K562 (cell line): ENCODE measurements around the gene EMC8. TPM values are rescaled to one million over a fixed set of nuclear protein-coding genes. Genes with fewer than 3 reads are reported as not detected.
A peak's percentile ranks its signal among the peaks of the same experiment; 100 is the strongest.

Experiments
- ATAC-seq: fragments of 200-7000 bp; cut with Tn5 transposase; 3 replicates; pipeline ENCODE4 v1.9.1; 2020; ENCODE audit warnings: moderate library complexity
- BruUV-seq: library from RNA; stranded (reverse); fragments of 400-500 nt; replicated peaks from 2 replicates; lab custom pipeline; 2021; lab: Mats Ljungman, UMichigan
- CTCF ChIA-PET: fragments of 300-600 bp; formaldehyde crosslinking; extraction: SDS; loops from one replicate; lab custom pipeline; 2021; ENCODE audit warnings: low intra/inter-chr PET ratio; lab: Yijun Ruan, JAX
- POLR2A ChIA-PET: fragments of 300-600, 350-650 bp; sonication (Branson Sonifier 250); formaldehyde crosslinking; extraction: SDS; loops from one replicate; lab custom pipeline; 2021; ENCODE audit warnings: antibody characterized with exemption, inconsistent platforms; lab: Yijun Ruan, JAX
- DNase-seq, 4 experiments: peaks; one replicate each; pipeline versions ENCODE4 v3.0.0 to v3.0.0-alpha.2; 2011 to 2018; ENCODE audit warnings: low spot score in 3 of 4, mixed read lengths in 3 of 4; ENCODE audit errors: extremely low read depth in 1 of 4
- FAIRE-seq: peaks from 2 replicates; lab custom pipeline; 2011; peaks lifted over from hg19 to GRCh38; lab: Jason Lieb, UNC
- H2AFZ ChIP-seq: 2 replicates; pipeline ENCODE4 v1.6.0; 2011; ENCODE audit warnings: low read depth, low read length, control low read depth, inconsistent platforms
- H3K27ac ChIP-seq: fragments of 200-600 bp; 3 replicates; pipeline ENCODE4 v1.8.0; 2011; ENCODE audit warnings: low read depth, mild to moderate bottlenecking, control low read depth, inconsistent platforms, low read length, moderate library complexity, mixed read lengths; ENCODE audit errors: extremely low read depth
- H3K27me3 ChIP-seq, 2 experiments: fragments of 300-600 bp in 1 of 2; 2 replicates in 1 of 2; 3 replicates in 1 of 2; pipeline versions ENCODE4 v1.6.0 to v1.8.0; 2011; ENCODE audit warnings: inconsistent platforms in 2 of 2, low read length in 2 of 2, mild to moderate bottlenecking in 1 of 2, mixed read lengths in 1 of 2, moderate library complexity in 1 of 2; ENCODE audit not compliant: control insufficient read depth in 2 of 2, insufficient read depth in 2 of 2
- H3K36me3 ChIP-seq: fragments of 300-600 bp; 3 replicates; pipeline ENCODE4 v1.8.0; 2011; ENCODE audit warnings: mild to moderate bottlenecking, low read length, inconsistent platforms; ENCODE audit not compliant: control insufficient read depth, insufficient read depth
- H3K4me1 ChIP-seq, 2 experiments: fragments of 200-600 bp in 1 of 2; replicated peaks in 1 of 2; 2 replicates in 1 of 2; 3 replicates in 1 of 2; pipeline versions ENCODE4 v1.5.1 to v1.8.0; 2011; ENCODE audit warnings: inconsistent platforms in 2 of 2, low read length in 2 of 2, mild to moderate bottlenecking in 1 of 2, mixed read lengths in 1 of 2, moderate library complexity in 1 of 2; ENCODE audit not compliant: control insufficient read depth in 2 of 2, insufficient read depth in 2 of 2
- H3K4me2 ChIP-seq: 2 replicates; pipeline ENCODE4 v1.6.1; 2011; ENCODE audit warnings: low read length, control low read depth, inconsistent platforms, mixed read lengths; ENCODE audit not compliant: insufficient read depth
- H3K4me3 ChIP-seq: fragments of 200-600 bp; sonication (generic), shearing (Covaris generic); 2 replicates; pipeline ENCODE4 v1.5.1; 2016; ENCODE audit warnings: control low read depth, inconsistent platforms
- H3K79me2 ChIP-seq: fragments of 200-600 bp; 3 replicates; pipeline ENCODE4 v1.8.0; 2011; ENCODE audit warnings: low read length, inconsistent platforms; ENCODE audit not compliant: control insufficient read depth, insufficient read depth
- H3K9ac ChIP-seq, 2 experiments: 2 replicates each; pipeline versions ENCODE4 v1.6.0 to v1.6.1; 2011; ENCODE audit warnings: low read depth in 2 of 2, low read length in 2 of 2, control low read depth in 1 of 2, inconsistent platforms in 1 of 2, mild to moderate bottlenecking in 1 of 2, mixed read lengths in 1 of 2; ENCODE audit not compliant: insufficient read depth in 1 of 2
- H3K9me1 ChIP-seq: one replicate; pipeline ENCODE4 v1.6.0; 2011; ENCODE audit warnings: inconsistent platforms, mild to moderate bottlenecking, low read length, moderate library complexity; ENCODE audit not compliant: control insufficient read depth, insufficient read depth
- H3K9me3 ChIP-seq: replicated peaks from 2 replicates; pipeline ENCODE4 v1.5.1; 2011; ENCODE audit warnings: low read depth, low read length, inconsistent platforms; ENCODE audit not compliant: control insufficient read depth, insufficient read depth
- H4K20me1 ChIP-seq: replicated peaks from 2 replicates; pipeline ENCODE4 v1.6.1; 2011; ENCODE audit warnings: low read length, inconsistent platforms, mixed read lengths; ENCODE audit not compliant: control insufficient read depth, insufficient read depth
- ARID2 ChIP-seq: fragments of 450-650 bp; IDR thresholded peaks from 2 replicates; pipeline ENCODE4 v1.6.1; 2017; ENCODE audit warnings: antibody characterized with exemption, mild to moderate bottlenecking
- CCAR2 ChIP-seq: fragments of 200-400 bp; formaldehyde crosslinking; IDR thresholded peaks from 2 replicates; pipeline ENCODE4 v1.6.1; 2017; ENCODE audit warnings: mild to moderate bottlenecking, low read depth, low read length
- CEBPG ChIP-seq, 3 experiments: fragments of 200-800 bp in 1 of 3; sonication (Bioruptor generic) in 1 of 3; sonication (generic) in 1 of 3; formaldehyde crosslinking in 1 of 3; IDR thresholded peaks in 2 of 3; conservative IDR thresholded peaks in 1 of 3; 2 replicates each; pipeline versions ENCODE4 v1.6.1 to v1.8.0; 2016 to 2022; ENCODE audit warnings: missing compliant biosample characterization in 2 of 3, missing genetic modification characterization in 2 of 3, mild to moderate bottlenecking in 1 of 3, missing genetic modification reagents in 1 of 3
- HBP1 ChIP-seq: fragments of 450-650 bp; formaldehyde crosslinking; IDR thresholded peaks from 2 replicates; pipeline ENCODE4 v1.4.0; 2022; ENCODE audit warnings: missing genetic modification characterization
- MAFF ChIP-seq: IDR thresholded peaks from 2 replicates; pipeline ENCODE4 v1.6.1; 2012; ENCODE audit warnings: low read length, improper control_type of control experiment
- MECOM ChIP-seq: fragments of 250-450 bp; sonication (Bioruptor Pico); IDR thresholded peaks from 2 replicates; pipeline ENCODE4 v1.8.0; 2022; ENCODE audit warnings: inconsistent platforms
- SMARCA5 ChIP-seq: fragments of 450-650 bp; IDR thresholded peaks from 2 replicates; pipeline ENCODE4 v1.6.1; 2016
- SREBF1 ChIP-seq: fragments of 150-350 bp; IDR thresholded peaks from 2 replicates; pipeline ENCODE4 v1.6.1; 2014; ENCODE audit warnings: antibody characterized with exemption, low read depth, low read length, borderline replicate concordance
- SRF ChIP-seq, 2 experiments: fragments of 250-450, 450-650 bp in 1 of 2; sonication (Bioruptor Pico) in 1 of 2; sonication (generic) in 1 of 2; formaldehyde crosslinking; IDR thresholded peaks; 2 replicates each; pipeline versions ENCODE4 v1.5.0 to v1.5.1; 2020 to 2022; ENCODE audit warnings: mild to moderate bottlenecking in 1 of 2, missing genetic modification reagents in 1 of 2
- SRSF9 ChIP-seq: fragments of 200-400 bp; formaldehyde crosslinking; IDR thresholded peaks from 2 replicates; pipeline ENCODE4 v1.6.1; 2017; ENCODE audit warnings: low read depth, low read length, borderline replicate concordance
- ZNF24 ChIP-seq: fragments of 450-650 bp; IDR thresholded peaks from 2 replicates; pipeline ENCODE4 v1.6.1; 2016
- WGBS: fragments of 100-300 bp; shearing (Covaris generic); methylation state at CpG from one replicate; pipeline ENCODE4 v1.1.6; 2016; ENCODE audit warnings: low coverage, mixed read lengths; ENCODE audit not compliant: insufficient coverage; ENCODE audit errors: missing lambda C conversion rate; 5-methylcytosine and 5-hydroxymethylcytosine counted together
- in situ Hi-C: fragments of 300-500 bp; cut with MboI; formaldehyde crosslinking; loops from 4 replicates; pipeline ENCODE4 v1.15.0; 2018; ENCODE audit warnings: inconsistent platforms, mixed read lengths
- intact Hi-C: fragments of 100-400 bp; cut with micrococcal nuclease; formaldehyde crosslinking; loops from 2 replicates; pipeline ENCODE4 v1.14.2; 2022
- polyA plus RNA-seq, 8 experiments: library from polyadenylated mRNA; depleted of rRNA in 4 of 8; stranded (reverse) in 5 of 8; unstranded in 3 of 8; fragments of >200 nt; fragmentation: Nextera tagmentation in 2 of 8; fragmentation: Illumina TruSeq in 1 of 8; extraction: Ambion mirVana in 2 of 8; extraction: Trizol in 1 of 8; gene quantifications; 2 replicates each; pipeline versions ENCODE4 v1.2.1 to v1.2.3, GENCODE V29; 2011 to 2014; ENCODE audit warnings: inconsistent platforms in 1 of 8, missing spikeins in 1 of 8
- total RNA-seq, 7 experiments: library from RNA; depleted of rRNA in 6 of 7; stranded (reverse); fragments of >200 nt in 6 of 7; fragmentation: Illumina TruSeq in 2 of 7; extraction: Trizol in 2 of 7; gene quantifications; 2 replicates each; pipeline versions ENCODE4 v1.2.1 to v1.2.3, GENCODE V29; 2011 to 2021; ENCODE audit warnings: low replicate concordance in 1 of 7

The EMC8 gene
- total and polyA plus RNA-seq, 9 of the 15 experiments (the other 6 are each of a cell fraction or from before 2014, with no cell fraction given) = 11.4 to 81.8 (median 48.6) TPM

- no peak for DNase-seq
- Histone ChIP-seq H3K4me1 (peaks cover 2 to 19% of the 10 kb centered on the region in 2 experiments; a peak in 4 of 5 replicates), H3K4me3 (no peak overlapping the region), H3K27me3 (peaks cover 7 to 49% of the 10 kb centered on the region in 2 experiments; a peak in 3 of 5 replicates), H3K27ac (no peak overlapping the region), H3K9me1 (peaks cover 2% of the 10 kb centered on the region), H3K36me3 (no peaks in the 10 kb centered on the region), H3K79me2 (no peaks in the 10 kb centered on the region), H3K9me3 (no peaks in the 10 kb centered on the region), H4K20me1 (peaks cover 8% of the 10 kb centered on the region), H3K9ac (no peak overlapping the region), H3K4me2 (peak overlapping the region; percentile 48), H2AFZ (peak overlapping the region; percentile 49)
- peak; percentile 48 for ATAC-seq
- FAIRE-seq = peak; percentile 69
- POLR2A ChIA-PET = interaction anchor here (0.6 to 0.9 kb wide), 3 partner anchors 8 to 45 kb away, joined by 3 to 4 read pairs (median 4); no protein-coding TSS in a partner anchor
- CTCF ChIA-PET = no interaction called here
- BruUV-seq = no TSS peak
- in situ Hi-C loops = no loop called here
- intact Hi-C loops = no loop called here
- 17% methylated on average over 13 of the region's 13 CpGs for WGBS
- no peak for TF ChIP-seq CCAR2
- TF ChIP-seq CEBPG (CRISPR knock-in tag; IDR thresholded peaks at IDR 0.05) = peak; percentile 78
- TF ChIP-seq CEBPG (tag; conservative IDR thresholded peaks at IDR 0.05 in 1 of 2, IDR thresholded peaks at IDR 0.05 in 1 of 2) = peak; percentile 80 to 94
- no peak for TF ChIP-seq HBP1 (CRISPR knock-in tag)
- no peak for TF ChIP-seq SRSF9
- TF ChIP-seq MAFF = no peak
- peak; percentile 80; the same call in 1 of the 2 replicates for TF ChIP-seq SMARCA5
- no peak for TF ChIP-seq ARID2
- TF ChIP-seq ZNF24 = peak; percentile 96
- no peak for TF ChIP-seq SREBF1
- 0 out of 4 replicates have a peak, but pooled peaks of 1 of the 2 experiments have one; percentile 20 for TF ChIP-seq SRF (CRISPR knock-in tag; IDR thresholded peaks at IDR 0.05)
- TF ChIP-seq MECOM = 0 out of 2 replicates have a peak, but pooled peaks have one; percentile 16
Measured at GRCh38 chr16:85733155-85733838, 66.0 kb downstream of the EMC8 start.
